Esophagus squamous epithelium (tissue), 5 donors: Measurements from ENCODE around the gene TBC1D3B. TPM values are rescaled to one million over a fixed set of nuclear protein-coding genes. Genes with fewer than 3 reads are reported as not detected.

Experiments
- DNase-seq: peaks from one replicate; lab custom pipeline; 2025; lab: John Stamatoyannopoulos, UW
- H3K27ac ChIP-seq, 4 donors: fragments of 200-600 bp; sonication (generic); one replicate each; pipeline ENCODE4 v1.5.1; 2016 to 2019; ENCODE audit warnings: mild to moderate bottlenecking in 1 of 4
- H3K27me3 ChIP-seq, 4 donors: fragments of 200-600 bp; sonication (generic); 1 replicate in 3 of 4; 2 replicates in 1 of 4; pipeline versions ENCODE4 v1.5.1 to v1.6.0; 2017 to 2021; ENCODE audit warnings: antibody characterized with exemption in 1 of 4
- H3K36me3 ChIP-seq, 3 donors: fragments of 200-600 bp; sonication (generic); one replicate each; pipeline ENCODE4 v1.5.1; 2016 to 2019
- H3K4me1 ChIP-seq, 3 donors: fragments of 200-600 bp; sonication (generic); one replicate each; pipeline ENCODE4 v1.5.1; 2017 to 2019
- H3K4me3 ChIP-seq, 4 donors: fragments of 200-600 bp; sonication (generic); 1 replicate in 3 of 4; 2 replicates in 1 of 4; pipeline ENCODE4 v1.5.1; 2016 to 2019; ENCODE audit warnings: mild to moderate bottlenecking in 2 of 4, moderate library complexity in 1 of 4
- H3K9me3 ChIP-seq, 3 donors: fragments of 200-600 bp; sonication (generic); one replicate each; pipeline ENCODE4 v1.5.1; 2016 to 2019
- POLR2A ChIP-seq, 4 donors: fragments of 450-650 bp; IDR thresholded peaks; one replicate each; pipeline ENCODE4 v1.6.1; 2017; ENCODE audit warnings: antibody characterized with exemption in 4 of 4, mild to moderate bottlenecking in 4 of 4, moderate library complexity in 3 of 4
- WGBS, 2 donors: methylation state at CpG; one replicate each; pipeline ENCODE4 v1.1.5; 2018; 5-methylcytosine and 5-hydroxymethylcytosine counted together
- intact Hi-C: fragments of 100-400 bp; cut with DNase I; formaldehyde crosslinking; loops from one replicate; pipeline ENCODE4 v1.15.0; 2022
- total RNA-seq, 4 donors: library from RNA; depleted of rRNA; stranded (reverse); fragments of >200 nt; gene quantifications; one replicate each; pipeline ENCODE4 v1.1.0, GENCODE V29; 2016
- TF ChIP-seq, protein P1 (sequence below), 6 experiments: fragments of 450-650 bp in 4 of 6; fragments of 200-600 bp in 2 of 6; sonication (generic) in 2 of 6; IDR thresholded peaks; one replicate each; pipeline ENCODE4 v1.5.1; 2016 to 2019; ENCODE audit warnings: antibody characterized with exemption in 6 of 6, mild to moderate bottlenecking in 4 of 6, moderate library complexity in 4 of 6
- donor health status: DM: yes; HTN: yes; CAD: no.

Gene TBC1D3B
- total RNA-seq, 4 donors from 2014 or later: 2.9 to 11.7 (median 9.4) TPM; not detected in 1

GRCh38 chr17:36117505-36118382 is 58.7 kb downstream of the TBC1D3B start:
- peaks cover 0 to 32% (median 0%) of the 10 kb centered on the region in 4 donors for H3K27me3 ChIP-seq
- TF ChIP-seq, protein P1, sequence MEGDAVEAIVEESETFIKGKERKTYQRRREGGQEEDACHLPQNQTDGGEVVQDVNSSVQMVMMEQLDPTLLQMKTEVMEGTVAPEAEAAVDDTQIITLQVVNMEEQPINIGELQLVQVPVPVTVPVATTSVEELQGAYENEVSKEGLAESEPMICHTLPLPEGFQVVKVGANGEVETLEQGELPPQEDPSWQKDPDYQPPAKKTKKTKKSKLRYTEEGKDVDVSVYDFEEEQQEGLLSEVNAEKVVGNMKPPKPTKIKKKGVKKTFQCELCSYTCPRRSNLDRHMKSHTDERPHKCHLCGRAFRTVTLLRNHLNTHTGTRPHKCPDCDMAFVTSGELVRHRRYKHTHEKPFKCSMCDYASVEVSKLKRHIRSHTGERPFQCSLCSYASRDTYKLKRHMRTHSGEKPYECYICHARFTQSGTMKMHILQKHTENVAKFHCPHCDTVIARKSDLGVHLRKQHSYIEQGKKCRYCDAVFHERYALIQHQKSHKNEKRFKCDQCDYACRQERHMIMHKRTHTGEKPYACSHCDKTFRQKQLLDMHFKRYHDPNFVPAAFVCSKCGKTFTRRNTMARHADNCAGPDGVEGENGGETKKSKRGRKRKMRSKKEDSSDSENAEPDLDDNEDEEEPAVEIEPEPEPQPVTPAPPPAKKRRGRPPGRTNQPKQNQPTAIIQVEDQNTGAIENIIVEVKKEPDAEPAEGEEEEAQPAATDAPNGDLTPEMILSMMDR (IDR thresholded peaks at IDR 0.05): no peak
- no peak for TF ChIP-seq POLR2A (IDR thresholded peaks at IDR 0.05)
- intact Hi-C loops: no loop called here
- no peak overlapping the region for H3K4me3 ChIP-seq
- no peak overlapping the region for H3K27ac ChIP-seq
- 20 to 27% methylated on average over 5 of the region's 5 CpGs for WGBS, 2 donors
- no peaks in the 10 kb centered on the region for H3K36me3 ChIP-seq
- DNase-seq: no peak
- peaks cover 0 to 4% (median 0%) of the 10 kb centered on the region in 3 donors for H3K9me3 ChIP-seq
- H3K4me1 ChIP-seq: no peaks in the 10 kb centered on the region

Other genes starting within 250 kb of the TBC1D3B start
- gene RDM1, start 245.9 kb downstream of the TBC1D3B start, total RNA-seq: 1 to 10 TPM in 1 of 4 donors, under 1 TPM in 3; 0.38 to 4.0 (median 0.45) TPM
- not detected for gene LYZL6, start 232.9 kb downstream of the TBC1D3B start, total RNA-seq
- under 1 TPM in 1 of 4 donors, not detected in 3; 0.95 TPM for gene CCL16, start 195.1 kb downstream of the TBC1D3B start, total RNA-seq
- 10 to 100 TPM in 1 of 4 donors, 1 to 10 TPM in 3; 2.7 to 25.0 (median 5.6) TPM for gene CCL14, start 189.9 kb downstream of the TBC1D3B start, total RNA-seq
- gene CCL15, start 175.1 kb downstream of the TBC1D3B start, total RNA-seq: not detected
- gene CCL23, start 158.7 kb downstream of the TBC1D3B start, total RNA-seq: 10 to 100 TPM in 1 of 4 donors, 1 to 10 TPM in 3; 2.0 to 13.4 (median 3.4) TPM
- 1 to 10 TPM in 1 of 4 donors, under 1 TPM in 2, not detected in 1; 0.76 to 2.8 (median 0.92) TPM for gene CCL18, start 112.4 kb downstream of the TBC1D3B start, total RNA-seq
- under 1 TPM in 1 of 4 donors, not detected in 3; 0.68 TPM for gene CCL3, start 86.5 kb downstream of the TBC1D3B start, total RNA-seq
- 1 to 10 TPM in 3 of 4 donors, under 1 TPM in 1; 0.56 to 3.2 (median 2.6) TPM for gene CCL4, start 72.8 kb downstream of the TBC1D3B start, total RNA-seq
- 1 to 10 TPM in 1 of 4 donors, not detected in 3; 3.5 TPM for gene CCL3L1, start 20.1 kb upstream of the TBC1D3B start, total RNA-seq
- gene CCL4L2, start 34.4 kb upstream of the TBC1D3B start, total RNA-seq: 1 to 10 TPM in 1 of 4 donors, under 1 TPM in 2, not detected in 1; 0.35 to 1.6 (median 0.76) TPM
- under 1 TPM in 2 of 4 donors, not detected in 2; 0.26 to 0.57 TPM for gene TBC1D3I, start 87.9 kb upstream of the TBC1D3B start, total RNA-seq
- gene TBC1D3G, start 147.2 kb upstream of the TBC1D3B start, total RNA-seq: 1 to 10 TPM in 1 of 4 donors, not detected in 3; 2.9 TPM
- not detected for gene TBC1D3H, start 211.8 kb upstream of the TBC1D3B start, total RNA-seq